Iris pigment epithelial cell (primary cell): ENCODE results near the gene WDR90.

Source experiments
- DNase-seq: peaks from one replicate; pipeline ENCODE4 v3.0.0-alpha.2; 2011; ENCODE audit warnings: low read depth

The WDR90 gene

DNA sequence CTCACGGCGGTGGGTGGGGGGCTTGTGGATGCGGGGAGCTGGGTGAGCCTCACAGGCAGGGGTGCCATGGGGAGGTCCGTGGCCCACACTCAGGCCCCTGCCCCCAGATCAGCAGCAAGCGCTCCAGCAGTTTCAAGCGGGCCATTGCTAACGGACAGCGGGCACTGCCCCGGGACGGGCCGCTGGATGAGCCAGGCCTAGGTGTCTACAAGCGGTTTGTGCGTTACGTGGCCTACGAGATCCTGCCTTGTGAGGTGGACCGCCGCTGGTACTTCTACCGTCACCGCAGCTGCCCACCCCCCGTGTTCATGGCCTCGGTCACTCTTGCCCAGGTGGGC, 27.4 kb downstream of the WDR90 start:
- no peak for DNase-seq

DNA sequence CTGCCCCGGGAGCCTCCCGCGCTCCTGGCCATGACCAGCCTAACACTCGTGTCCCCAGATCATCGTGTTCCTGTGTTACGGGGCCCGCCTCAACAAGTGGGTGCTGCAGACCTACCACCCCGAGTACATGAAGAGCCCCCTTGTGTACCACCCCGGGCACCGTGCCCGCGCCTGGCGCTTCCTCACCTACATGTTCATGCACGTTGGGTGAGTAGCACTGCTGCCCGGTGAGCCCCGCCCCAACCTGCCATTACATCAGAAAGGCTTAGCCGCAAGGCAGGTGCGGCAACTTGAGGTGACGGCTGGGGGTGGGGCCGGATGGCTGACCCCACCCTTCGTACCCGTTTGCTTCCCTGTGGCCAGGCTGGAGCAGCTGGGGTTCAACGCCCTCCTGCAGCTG, 27.7 kb downstream of the WDR90 start:
- DNase-seq, result no peak

DNA sequence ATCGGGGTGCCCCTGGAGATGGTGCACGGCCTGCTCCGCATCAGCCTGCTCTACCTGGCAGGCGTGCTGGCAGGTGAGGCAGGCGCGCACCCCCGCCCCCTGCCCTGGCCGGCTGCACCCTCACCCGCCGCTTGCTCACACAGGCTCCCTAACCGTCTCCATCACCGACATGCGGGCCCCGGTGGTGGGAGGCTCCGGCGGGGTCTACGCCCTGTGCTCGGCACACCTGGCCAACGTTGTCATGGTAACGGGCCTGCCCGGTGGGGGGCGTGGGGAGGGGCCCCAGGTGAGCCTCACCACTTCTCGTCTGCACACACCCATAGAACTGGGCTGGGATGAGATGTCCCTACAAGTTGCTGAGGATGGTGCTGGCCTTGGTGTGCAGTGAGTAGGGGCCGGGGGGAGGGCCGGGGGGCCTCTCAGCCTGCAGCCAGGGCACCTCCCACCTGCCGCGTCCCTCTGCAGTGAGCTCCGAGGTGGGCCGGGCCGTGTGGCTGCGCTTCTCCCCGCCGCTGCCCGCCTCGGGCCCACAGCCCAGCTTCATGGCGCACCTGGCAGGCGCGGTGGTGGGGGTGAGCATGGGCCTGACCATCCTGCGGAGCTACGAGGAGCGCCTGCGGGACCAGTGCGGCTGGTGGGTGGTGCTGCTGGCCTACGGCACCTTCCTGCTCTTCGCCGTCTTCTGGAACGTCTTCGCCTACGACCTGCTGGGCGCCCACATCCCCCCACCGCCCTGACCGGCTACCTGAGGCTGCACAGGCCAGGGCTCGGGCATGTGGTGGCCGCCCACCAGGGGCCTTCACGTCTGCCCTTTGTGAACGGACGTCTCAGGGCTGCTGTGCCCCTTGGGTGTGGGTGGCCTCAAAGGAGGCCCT, 28.4 kb downstream of the WDR90 start:
- DNase-seq, result no peak

DNA sequence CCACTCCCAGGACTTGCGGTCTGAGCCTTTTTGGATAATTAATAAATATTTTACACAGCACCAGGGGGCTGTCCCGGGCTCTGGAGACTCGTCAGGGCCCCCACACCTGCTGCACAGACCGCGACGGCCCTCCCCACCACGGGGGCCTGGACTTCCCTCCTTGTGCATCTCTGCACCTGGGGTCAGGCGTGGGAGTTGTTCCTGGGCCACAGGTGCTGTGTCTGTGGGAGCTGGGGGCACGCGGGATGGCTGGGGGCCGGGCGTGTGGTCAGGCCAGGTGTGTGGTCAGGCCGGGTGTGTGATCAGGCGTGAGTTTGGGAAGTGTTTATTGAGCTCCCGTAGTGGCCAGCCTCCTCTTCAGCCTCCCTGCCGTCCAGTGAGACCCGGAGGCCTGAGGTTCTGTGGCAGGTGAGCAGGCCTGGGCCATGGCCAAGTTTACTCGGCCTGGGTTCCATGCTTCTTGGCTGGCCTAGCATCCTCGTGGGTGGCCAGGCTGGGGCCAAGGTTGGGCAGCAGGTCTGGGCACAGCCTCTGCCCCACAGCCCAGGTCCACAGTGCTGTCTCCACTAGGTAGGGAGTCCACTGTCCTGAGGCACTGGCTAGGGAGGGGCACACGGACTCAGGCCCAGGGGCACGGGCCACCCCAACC, 29.2 kb downstream of the WDR90 start:
- no peak for DNase-seq

DNA sequence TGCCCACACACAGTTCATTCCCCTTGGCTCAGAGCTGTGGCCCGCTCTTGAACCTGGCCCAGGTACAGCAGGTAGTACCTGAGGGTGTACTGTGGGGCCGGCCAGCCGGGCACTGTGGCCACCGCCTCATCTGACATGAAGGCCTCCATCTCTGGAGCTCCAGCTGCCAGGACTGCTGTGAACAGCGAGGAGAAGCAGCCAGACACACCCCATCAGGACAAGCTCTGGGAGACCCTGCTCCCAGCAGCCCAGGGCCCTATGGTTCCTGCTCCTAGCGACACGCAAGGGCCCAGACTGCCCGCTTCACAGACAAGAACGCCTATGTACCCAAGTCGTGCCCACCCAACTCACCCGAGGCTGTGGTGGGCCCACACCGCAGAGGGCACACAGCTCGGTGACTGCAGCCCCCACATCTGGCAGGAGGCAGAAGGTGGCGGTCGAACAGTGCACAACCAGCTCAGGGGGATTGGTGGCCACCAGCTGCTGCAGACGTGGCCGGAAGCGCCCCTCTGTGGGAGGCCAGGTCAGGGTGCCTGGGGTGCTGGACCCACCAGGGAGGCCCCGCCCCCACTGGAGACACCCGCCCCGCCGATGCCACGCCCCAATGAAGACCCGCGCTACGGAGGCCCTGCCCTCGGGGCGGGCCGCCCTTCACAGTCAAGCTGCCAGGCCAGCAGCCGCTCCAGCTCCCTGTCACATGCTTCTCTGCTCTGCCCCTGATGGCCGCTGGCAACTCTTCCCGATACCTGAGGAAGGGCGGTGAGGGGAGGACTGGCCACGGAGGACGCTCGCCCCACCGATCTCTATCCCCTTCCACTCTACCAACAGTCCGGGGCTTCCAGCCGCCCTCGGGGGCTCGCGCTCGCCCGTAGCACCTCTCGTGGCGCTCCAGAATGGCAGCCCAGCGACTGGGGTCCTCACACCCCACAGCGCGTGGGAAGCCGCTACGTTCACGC, 30.0 kb downstream of the WDR90 start:
- DNase-seq, result peak; percentile 35

DNA sequence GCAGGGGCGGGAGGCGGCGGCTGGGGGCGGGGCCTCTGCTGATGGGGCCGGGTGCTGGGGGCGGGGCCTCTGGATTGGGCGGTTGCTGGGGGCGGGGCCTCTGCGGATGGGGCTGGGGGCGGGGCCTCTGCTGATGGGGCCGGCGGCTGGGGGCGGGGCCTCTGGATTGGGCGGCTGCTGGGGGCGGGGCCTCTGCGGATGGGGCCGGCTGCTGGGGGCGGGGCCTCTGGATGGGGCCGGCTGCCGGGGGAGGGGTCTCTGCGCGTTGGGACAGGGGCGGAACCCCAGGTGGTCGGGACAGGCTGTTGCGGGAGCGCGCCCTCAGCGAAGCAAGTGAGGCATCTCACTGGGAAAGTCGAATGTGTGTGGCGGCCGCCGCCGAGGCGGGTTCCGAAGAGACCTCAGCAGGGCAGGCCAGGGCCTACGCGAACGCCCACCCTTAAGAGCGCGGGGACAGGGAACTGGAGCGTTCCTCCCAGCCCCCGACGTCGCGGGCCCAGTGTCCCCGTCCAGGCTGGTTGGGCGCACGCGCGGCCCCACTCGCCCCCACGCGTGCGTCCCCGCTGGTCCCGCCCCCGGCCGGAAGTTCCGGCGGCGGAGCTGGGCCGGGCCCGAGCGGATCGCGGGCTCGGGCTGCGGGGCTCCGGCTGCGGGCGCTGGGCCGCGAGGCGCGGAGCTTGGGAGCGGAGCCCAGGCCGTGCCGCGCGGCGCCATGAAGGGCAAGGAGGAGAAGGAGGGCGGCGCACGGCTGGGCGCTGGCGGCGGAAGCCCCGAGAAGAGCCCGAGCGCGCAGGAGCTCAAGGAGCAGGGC, 30.9 kb downstream of the WDR90 start, which contains the start of gene STUB1:
Gene STUB1 (plus strand): TSS at position 597 of the 811 bp plus-strand sequence. CDS start 116 bp downstream, at position 713.
- DNase-seq, result peak; percentile 86

DNA sequence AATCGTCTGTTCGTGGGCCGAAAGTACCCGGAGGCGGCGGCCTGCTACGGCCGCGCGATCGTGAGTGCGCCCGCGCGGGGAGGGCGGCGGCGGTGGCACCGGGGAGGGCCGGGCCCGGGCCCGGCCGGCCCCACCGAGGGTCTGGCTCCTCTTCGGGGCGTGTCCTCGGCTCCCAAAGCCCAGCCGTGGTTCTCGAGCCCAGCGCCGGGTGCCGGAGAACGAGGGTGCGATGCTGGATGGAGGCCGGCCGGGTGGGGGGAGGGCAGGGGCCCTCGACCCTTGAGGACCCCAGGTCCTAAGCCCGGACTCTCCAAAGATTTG, 31.4 kb downstream of the WDR90 start:
- DNase-seq, result no peak

DNA sequence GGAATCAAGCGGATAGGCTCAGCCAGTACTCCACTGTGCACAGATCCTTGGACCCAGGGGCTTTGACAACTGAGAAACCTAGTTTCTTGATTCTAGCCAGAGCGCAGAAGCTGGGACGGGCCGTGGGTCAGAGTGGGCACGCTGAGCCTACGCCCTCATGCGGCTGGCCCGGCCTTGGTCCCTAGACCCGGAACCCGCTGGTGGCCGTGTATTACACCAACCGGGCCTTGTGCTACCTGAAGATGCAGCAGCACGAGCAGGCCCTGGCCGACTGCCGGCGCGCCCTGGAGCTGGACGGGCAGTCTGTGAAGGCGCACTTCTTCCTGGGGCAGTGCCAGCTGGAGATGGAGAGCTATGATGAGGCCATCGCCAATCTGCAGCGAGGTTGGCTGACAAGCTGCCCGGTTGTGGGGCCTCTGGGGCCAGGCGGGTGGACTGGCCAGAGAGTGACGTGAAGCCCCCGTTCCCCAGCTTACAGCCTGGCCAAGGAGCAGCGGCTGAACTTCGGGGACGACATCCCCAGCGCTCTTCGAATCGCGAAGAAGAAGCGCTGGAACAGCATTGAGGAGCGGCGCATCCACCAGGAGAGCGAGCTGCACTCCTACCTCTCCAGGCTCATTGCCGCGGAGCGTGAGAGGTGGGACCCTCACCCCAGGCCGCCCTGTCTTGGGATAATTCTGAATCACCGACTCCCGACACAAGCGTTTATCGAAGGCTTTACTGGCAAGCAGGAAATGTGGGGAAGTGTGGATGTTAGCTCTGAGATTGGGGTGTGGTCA, 32.0 kb downstream of the WDR90 start:
- DNase-seq, result peak; percentile 57

DNA sequence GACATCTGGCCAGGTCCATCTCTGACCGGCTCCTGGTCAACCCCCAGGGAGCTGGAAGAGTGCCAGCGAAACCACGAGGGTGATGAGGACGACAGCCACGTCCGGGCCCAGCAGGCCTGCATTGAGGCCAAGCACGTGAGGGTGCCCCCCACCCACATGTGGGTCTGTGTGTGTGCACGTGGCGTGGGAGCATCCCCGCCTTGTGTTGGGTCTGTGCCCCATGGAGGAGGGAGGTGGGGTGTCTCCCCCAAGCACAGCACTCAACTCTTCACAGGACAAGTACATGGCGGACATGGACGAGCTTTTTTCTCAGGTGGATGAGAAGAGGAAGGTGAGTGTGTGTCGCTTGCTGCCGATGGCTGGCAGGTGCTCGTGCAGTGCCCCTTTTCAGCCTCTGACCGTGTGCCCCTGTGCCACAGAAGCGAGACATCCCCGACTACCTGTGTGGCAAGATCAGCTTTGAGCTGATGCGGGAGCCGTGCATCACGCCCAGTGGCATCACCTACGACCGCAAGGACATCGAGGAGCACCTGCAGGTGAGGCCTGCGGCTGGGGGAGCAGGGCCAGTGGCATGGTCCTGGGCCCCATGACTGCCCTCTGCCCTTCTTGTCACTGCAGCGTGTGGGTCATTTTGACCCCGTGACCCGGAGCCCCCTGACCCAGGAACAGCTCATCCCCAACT, 32.7 kb downstream of the WDR90 start:
- DNase-seq, result peak; percentile 38

DNA sequence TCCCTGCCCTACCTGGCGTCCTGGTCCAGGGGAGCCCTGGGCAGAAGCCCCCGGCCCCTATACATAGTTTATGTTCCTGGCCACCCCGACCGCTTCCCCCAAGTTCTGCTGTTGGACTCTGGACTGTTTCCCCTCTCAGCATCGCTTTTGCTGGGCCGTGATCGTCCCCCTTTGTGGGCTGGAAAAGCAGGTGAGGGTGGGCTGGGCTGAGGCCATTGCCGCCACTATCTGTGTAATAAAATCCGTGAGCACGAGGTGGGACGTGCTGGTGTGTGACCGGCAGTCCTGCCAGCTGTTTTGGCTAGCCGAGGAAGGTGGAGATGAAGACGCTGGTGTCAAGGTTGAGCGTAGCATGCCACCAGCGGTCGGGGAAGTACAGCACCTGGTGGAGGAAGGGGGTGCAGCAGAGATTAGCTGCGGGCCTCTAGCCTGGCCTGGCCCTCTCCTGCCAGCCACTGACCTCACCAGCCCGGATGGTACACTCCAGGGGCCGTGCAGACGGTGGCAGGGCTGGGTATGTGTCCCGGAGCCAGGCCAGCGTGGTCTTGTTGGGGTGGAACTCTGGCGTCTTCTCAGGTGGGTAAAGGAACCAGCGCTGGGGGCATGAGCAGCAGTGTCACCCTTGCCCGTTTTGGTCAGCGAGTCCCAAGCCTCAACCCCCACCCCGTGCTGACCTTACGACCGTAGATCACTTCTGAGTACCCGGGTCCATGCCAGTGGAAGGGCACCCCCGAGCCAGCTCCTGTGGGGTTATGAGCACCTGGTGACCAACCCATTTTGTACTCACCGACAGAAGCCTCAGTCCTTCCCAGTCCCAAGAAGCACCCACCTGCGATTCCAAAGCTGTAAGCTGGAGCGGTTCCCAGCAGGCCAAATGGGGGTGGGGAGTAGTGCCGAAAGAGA, 33.6 kb downstream of the WDR90 start:
- no peak for DNase-seq

DNA sequence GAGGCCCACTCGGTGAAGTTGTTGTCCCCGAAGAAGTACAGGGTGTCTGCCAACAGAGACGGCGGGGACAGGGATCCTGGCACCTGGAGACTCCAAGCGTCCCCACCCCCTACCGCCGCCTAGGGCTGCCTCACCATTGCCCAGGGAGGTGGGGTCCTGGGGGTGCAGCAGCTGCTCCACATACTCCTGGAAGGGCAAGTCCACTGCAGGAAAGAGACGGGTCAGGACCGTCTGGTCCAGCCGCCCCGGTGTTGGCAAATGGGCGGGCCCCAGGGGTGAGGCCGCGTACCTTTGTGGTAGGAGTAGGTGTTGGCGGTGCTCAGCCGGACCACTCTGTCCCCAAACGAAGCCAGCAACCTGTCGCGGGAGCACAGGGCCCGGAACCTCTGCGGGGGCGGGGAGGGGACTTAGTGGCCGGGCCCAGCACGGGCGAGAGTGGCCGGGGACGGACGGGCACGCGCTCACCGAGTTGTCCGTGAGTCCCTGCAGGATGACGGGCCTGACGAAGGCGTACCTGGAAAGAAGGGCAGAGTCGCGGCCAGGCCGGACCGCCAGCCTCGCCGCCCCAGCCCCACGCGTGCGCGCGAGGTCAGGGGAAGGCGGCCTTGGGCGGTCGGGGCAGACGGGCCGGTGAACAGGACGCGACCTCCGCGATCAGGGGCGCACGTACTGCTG, 34.4 kb downstream of the WDR90 start:
- no peak for DNase-seq

DNA sequence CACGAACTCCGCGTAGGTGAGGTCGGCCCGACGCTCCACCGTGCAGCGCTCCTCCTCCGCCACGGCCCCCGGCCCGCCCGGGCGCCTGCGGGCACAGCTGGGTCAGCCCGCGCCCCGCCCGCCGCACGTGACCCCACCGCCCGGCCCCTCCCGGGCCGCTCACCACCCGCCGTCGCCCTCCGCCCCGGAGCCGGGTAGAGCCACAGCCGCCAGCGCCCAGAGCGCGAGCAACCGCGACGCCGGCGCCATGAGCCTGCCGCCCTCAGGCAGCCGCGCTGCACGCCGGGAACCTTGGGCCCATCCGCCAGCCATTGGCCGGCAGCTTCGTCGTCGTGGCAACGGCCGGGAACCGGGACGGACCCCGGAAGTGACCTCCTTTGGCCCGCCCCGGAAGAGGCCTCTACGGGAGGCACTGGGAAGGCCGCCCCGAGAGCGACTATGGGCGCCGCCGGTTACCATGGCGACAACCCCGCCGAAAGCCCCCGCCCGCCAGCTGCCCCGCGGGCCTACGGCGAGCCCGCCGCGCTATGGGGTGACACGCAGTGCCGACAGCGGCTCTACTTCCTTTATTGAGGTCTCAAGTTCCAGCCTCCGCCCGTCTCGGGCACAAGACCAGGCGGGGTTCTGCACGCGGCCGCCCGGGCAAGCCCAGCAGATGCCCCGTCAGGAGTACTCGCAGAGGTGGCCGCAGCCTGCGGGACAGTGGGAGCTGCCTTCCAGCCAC, 35.1 kb downstream of the WDR90 start, which contains the start of gene JMJD8:
Gene JMJD8 (minus strand): TSS at position 264 of the 724 bp plus-strand sequence. CDS start 15 bp downstream, at position 249.
- peak; percentile 96 for DNase-seq

DNA sequence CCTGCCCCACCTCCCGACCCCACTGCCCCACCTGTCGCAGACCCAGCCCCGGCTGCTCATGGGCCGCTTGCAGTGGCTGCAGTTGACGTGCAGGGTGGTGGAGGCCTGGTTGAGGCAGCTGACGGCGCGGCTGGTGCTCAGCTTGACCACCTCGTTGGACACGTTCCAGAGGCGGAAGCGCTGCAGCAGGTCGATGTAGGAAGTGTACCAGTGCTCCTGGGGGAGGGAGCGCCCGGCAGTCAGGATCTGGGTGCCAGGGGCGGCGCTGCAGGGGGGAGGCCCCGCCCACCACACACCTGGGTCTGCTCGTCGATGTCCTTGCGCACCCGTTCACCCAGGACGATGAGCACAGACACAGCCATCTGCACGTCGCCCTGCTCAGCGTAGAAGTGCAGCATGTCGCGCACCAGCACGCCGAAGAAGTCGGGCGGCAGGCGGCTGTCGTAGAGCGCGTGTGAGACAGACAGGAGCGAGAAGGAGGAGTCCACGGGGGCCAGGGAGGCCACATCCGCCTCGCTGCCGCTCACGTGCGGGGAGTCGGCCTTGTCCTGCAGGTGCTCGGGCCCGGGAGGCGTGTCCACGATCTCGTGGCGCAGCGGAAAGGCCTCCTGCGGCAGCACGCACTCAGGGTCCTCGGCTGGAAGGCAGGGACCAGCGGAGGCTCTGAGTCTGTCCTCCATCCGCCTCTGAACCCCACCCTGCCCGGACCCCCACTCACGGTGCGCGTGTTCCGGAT, 36.0 kb downstream of the WDR90 start:
- DNase-seq, result no peak

DNA sequence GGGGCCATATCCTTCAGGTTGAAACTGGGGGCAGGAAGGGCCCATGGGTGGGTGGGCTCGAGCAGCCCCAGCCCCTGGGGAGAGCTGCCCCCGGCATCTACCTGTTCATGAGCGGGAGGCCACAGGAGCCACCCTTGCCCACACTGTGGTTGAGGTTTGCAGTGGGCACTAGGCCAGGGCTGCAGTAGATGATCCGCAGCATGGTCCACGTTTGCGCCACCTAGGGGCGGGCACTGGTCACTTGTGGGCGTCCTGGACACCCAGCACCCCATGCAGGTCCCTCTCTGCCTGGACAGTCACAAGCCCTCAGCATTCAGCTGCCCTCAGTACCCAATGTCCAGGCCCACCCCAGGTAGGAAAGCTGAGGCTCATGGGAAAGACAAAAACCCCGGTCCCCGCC, 36.8 kb downstream of the WDR90 start:
- DNase-seq, result no peak

DNA sequence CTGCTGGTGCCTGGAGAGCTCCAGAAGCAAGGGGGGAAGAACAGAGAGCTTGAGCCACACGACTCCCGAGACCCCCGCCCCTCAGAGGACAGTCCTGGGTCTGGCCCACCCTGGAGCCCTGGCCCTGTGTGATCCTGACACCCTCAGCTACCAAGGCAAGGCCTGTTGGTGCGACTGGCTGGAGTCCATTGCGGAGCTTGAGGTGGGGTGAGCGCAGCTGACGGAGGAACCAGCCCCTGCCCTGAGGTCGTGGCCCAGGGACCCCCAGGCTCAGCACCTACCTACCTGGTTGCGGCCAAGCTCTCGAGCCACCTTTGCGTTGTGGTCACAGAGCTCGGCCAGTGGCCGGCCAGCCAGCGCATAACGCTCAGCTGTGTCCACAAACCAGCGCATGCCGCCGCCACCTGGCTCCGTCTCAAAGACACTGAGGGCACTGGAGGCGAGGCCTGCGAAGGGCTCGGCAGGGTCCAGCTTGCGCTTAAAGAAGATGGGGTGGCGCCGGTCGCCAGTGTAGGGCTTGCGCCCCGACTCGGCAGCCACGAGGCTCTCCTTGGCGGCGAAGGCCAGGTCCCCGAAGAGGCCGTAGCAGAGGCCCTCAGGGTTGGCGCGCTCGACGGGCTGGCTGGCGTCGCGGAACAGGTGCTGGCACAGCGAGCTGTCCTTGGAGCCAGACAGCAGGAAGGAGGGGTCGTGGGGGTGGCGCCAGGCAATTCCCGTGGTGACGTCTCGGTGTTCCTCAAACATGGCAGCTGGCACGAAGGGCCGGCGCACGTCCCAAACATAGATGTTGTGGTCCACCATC, 37.5 kb downstream of the WDR90 start:
- DNase-seq, result no peak

DNA sequence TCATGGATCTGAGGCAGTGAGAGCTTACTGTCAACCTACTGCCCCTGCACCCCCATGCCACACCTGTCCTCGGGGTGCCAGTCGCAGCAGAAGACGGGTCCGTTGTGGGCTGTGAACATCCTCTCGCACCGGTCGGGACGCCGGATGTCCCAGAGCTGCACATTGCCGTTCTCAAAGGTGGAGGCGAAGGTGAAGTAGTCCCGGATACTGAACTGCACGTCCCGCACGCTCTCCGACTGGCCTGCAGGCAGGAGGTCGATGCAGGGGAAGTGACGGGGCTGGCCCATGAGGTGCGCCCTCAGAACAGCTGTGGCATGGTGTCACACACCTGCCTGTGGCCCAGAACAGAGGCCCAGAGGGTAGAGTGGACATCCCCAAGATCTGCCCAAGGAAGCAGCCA, 38.3 kb downstream of the WDR90 start:
- DNase-seq, result no peak
